Smooth muscle cell (in vitro differentiated cells): Measurements from ENCODE around the gene ABCG1. TPM values are rescaled to one million over a fixed set of nuclear protein-coding genes. Genes with fewer than 3 reads are reported as not detected.

Experiments used
- DNase-seq: peaks from one replicate; lab custom pipeline; 2025; ENCODE audit not compliant: unreplicated experiment; lab: John Stamatoyannopoulos, UW
- H2AFZ ChIP-seq: fragments of 200-600 bp; sonication (generic); 2 replicates; pipeline ENCODE4 v1.6.0; 2016; ENCODE audit warnings: antibody characterized with exemption, low read depth, mild to moderate bottlenecking
- H3F3A ChIP-seq: fragments of 200-600 bp; sonication (generic); 2 replicates; pipeline ENCODE4 v1.6.0; 2017; ENCODE audit warnings: antibody characterized with exemption, low read depth
- H3K27ac ChIP-seq: fragments of 200-600 bp; sonication (generic); 2 replicates; pipeline ENCODE4 v1.5.1; 2016; ENCODE audit warnings: low read depth, mild to moderate bottlenecking
- H3K27me3 ChIP-seq: fragments of 200-600 bp; sonication (generic); 2 replicates; pipeline ENCODE4 v1.6.1; 2016; ENCODE audit warnings: low read depth, mild to moderate bottlenecking
- H3K36me3 ChIP-seq: fragments of 200-600 bp; sonication (generic); 2 replicates; pipeline ENCODE4 v1.5.1; 2016; ENCODE audit warnings: low read depth
- H3K4me1 ChIP-seq: fragments of 200-600 bp; sonication (generic); 2 replicates; pipeline ENCODE4 v1.5.1; 2016; ENCODE audit warnings: low read depth
- H3K4me2 ChIP-seq: fragments of 200-600 bp; sonication (generic); 2 replicates; pipeline ENCODE4 v1.6.0; 2016; ENCODE audit warnings: mild to moderate bottlenecking
- H3K4me3 ChIP-seq: fragments of 200-600 bp; sonication (generic); 2 replicates; pipeline ENCODE4 v1.5.1; 2016; ENCODE audit warnings: mild to moderate bottlenecking
- H3K79me2 ChIP-seq: fragments of 200-600 bp; sonication (generic); 2 replicates; pipeline ENCODE4 v1.6.0; 2016; ENCODE audit warnings: low read depth, mild to moderate bottlenecking
- H3K9ac ChIP-seq: fragments of 200-600 bp; sonication (generic); 2 replicates; pipeline ENCODE4 v1.6.0; 2016; ENCODE audit warnings: low read depth
- H3K9me3 ChIP-seq: fragments of 200-600 bp; sonication (generic); replicated peaks from 2 replicates; pipeline ENCODE4 v1.5.1; 2016; ENCODE audit warnings: low read depth
- H4K20me1 ChIP-seq: fragments of 200-600 bp; sonication (generic); 2 replicates; pipeline ENCODE4 v1.6.0; 2016; ENCODE audit warnings: low read depth
- CTCF ChIP-seq: fragments of 200-600 bp; sonication (generic); IDR thresholded peaks from 2 replicates; pipeline ENCODE4 v1.5.1; 2017; ENCODE audit warnings: borderline replicate concordance, mild to moderate bottlenecking, antibody characterized with exemption; ENCODE audit not compliant: insufficient read depth, poor library complexity, severe bottlenecking
- WGBS: methylation state at CpG from one replicate; pipeline ENCODE4 v1.1.7; 2016; ENCODE audit warnings: low lambda C conversion rate; 5-methylcytosine and 5-hydroxymethylcytosine counted together
- polyA plus RNA-seq: library from polyadenylated mRNA; unstranded; fragments of >200 nt; fragmentation: Nextera tagmentation; extraction: Ambion mirVana; gene quantifications from 2 replicates; pipeline ENCODE4 v1.2.1, GENCODE V29; 2016
- total RNA-seq: library from RNA; depleted of rRNA; stranded (reverse); fragments of >200 nt; gene quantifications from 2 replicates; pipeline ENCODE4 v1.2.3, GENCODE V29; 2014

Gene ABCG1
- total and polyA plus RNA-seq, 2 experiments from 2014 or later = 0.55 to 2.9 TPM

GRCh38 chr21:42223826-42224575 is 5.1 kb downstream of the ABCG1 start:
- Histone ChIP-seq H3K9ac (no peak overlapping the region), H3K9me3 (no peaks in the 10 kb centered on the region), H3K4me1 (peaks cover 14% of the 10 kb centered on the region), H3K27me3 (peaks cover 74% of the 10 kb centered on the region), H2AFZ (no peak overlapping the region), H4K20me1 (no peaks in the 10 kb centered on the region), H3F3A (no peaks in the 10 kb centered on the region), H3K36me3 (no peaks in the 10 kb centered on the region), H3K4me3 (no peak overlapping the region), H3K79me2 (no peaks in the 10 kb centered on the region), H3K4me2 (no peak overlapping the region), H3K27ac (no peak overlapping the region)
- TF ChIP-seq CTCF = no peak
- DNase-seq = no peak
- WGBS = 90% methylated on average over 15 of the region's 15 CpGs

- TF ChIP-seq CTCF = no peak
- H4K20me1 ChIP-seq = no peaks in the 10 kb centered on the region
- H3K27ac ChIP-seq = no peak overlapping the region
- DNase-seq = no peak
- no peak overlapping the region for H3K4me2 ChIP-seq
- H3K4me1 ChIP-seq = peaks cover 7% of the 10 kb centered on the region
- no peak overlapping the region for H2AFZ ChIP-seq
- H3K4me3 ChIP-seq = no peak overlapping the region
- peaks cover 68% of the 10 kb centered on the region for H3K27me3 ChIP-seq
- WGBS = 83% methylated on average over 4 of the region's 4 CpGs
- H3K9me3 ChIP-seq = no peaks in the 10 kb centered on the region
- no peaks in the 10 kb centered on the region for H3K36me3 ChIP-seq
- no peaks in the 10 kb centered on the region for H3F3A ChIP-seq
- no peaks in the 10 kb centered on the region for H3K79me2 ChIP-seq
- no peak overlapping the region for H3K9ac ChIP-seq
These were observed 6.1 kb downstream of the ABCG1 start for GRCh38 chr21:42225042-42225441.

- no peak overlapping the region for H2AFZ ChIP-seq
- H3K9ac ChIP-seq = no peak overlapping the region
- H3K4me3 ChIP-seq = no peak overlapping the region
- no peaks in the 10 kb centered on the region for H3F3A ChIP-seq
- peaks cover 2% of the 10 kb centered on the region for H3K4me1 ChIP-seq
- no peak for TF ChIP-seq CTCF
- no peaks in the 10 kb centered on the region for H3K79me2 ChIP-seq
- no peak for DNase-seq
- H3K4me2 ChIP-seq = no peak overlapping the region
- no peak overlapping the region for H3K27ac ChIP-seq
- H3K9me3 ChIP-seq = no peaks in the 10 kb centered on the region
- no peaks in the 10 kb centered on the region for H4K20me1 ChIP-seq
- WGBS = 92% methylated on average over 13 of the region's 13 CpGs
- H3K36me3 ChIP-seq = no peaks in the 10 kb centered on the region
- H3K27me3 ChIP-seq = peaks cover 62% of the 10 kb centered on the region
These were observed 6.7 kb downstream of the ABCG1 start for GRCh38 chr21:42225571-42226155.

- H2AFZ ChIP-seq = no peak overlapping the region
- no peak overlapping the region for H3K4me3 ChIP-seq
- no peak for TF ChIP-seq CTCF
- H3K79me2 ChIP-seq = no peaks in the 10 kb centered on the region
- DNase-seq = no peak
- H3K4me1 ChIP-seq = peaks cover 4% of the 10 kb centered on the region
- no peaks in the 10 kb centered on the region for H3K9me3 ChIP-seq
- H4K20me1 ChIP-seq = no peaks in the 10 kb centered on the region
- H3F3A ChIP-seq = no peaks in the 10 kb centered on the region
- WGBS = 80% methylated on average over 2 of the region's 2 CpGs
- no peak overlapping the region for H3K9ac ChIP-seq
- H3K27me3 ChIP-seq = peaks cover 52% of the 10 kb centered on the region
- no peaks in the 10 kb centered on the region for H3K36me3 ChIP-seq
- H3K4me2 ChIP-seq = no peak overlapping the region
- H3K27ac ChIP-seq = no peak overlapping the region
These were observed 7.7 kb downstream of the ABCG1 start for GRCh38 chr21:42226626-42227025.
